ENCODE data around the gene CHRNE.

Gene CHRNE

GRCh38 chr17:4948166-4948930 lies 45.5 kb upstream of the CHRNE start, which contains the start of gene PFN1:
Gene PFN1, minus strand, starts transcription at chr17:4948530. Its CDS starts 136 bp downstream, at chr17:4948394.
- 0% methylated on average over 37 of the region's 59 CpGs for WGBS (ENCODE audit: insufficient coverage)
- peak; percentile 93 to 96 (median 95) for DNase-seq
- H3K9me3 ChIP-seq (ENCODE audit: control extremely low read depth in 1 of 5, control insufficient read depth in 4 of 5, insufficient read depth in 2 of 5, low read depth in 1 of 5, low read length in 4 of 5) = no peaks in the 10 kb centered on the region
- H3K4me3 ChIP-seq (ENCODE audit: control insufficient read depth in 1 of 7, extremely low read depth in 1 of 7, insufficient read depth in 4 of 7, low read depth in 2 of 7, low read length in 6 of 7) = peak within 1 kb of the TSS; percentile 72 to 98 (median 94)
- no peaks in the 10 kb centered on the region for H3K27me3 ChIP-seq (replicated peaks in 2 of 5; ENCODE audit: control insufficient read depth in 4 of 5, insufficient read depth in 5 of 5, low read length in 4 of 5)
- peak within 1 kb of the TSS; percentile 74 to 87 for H3K27ac ChIP-seq (ENCODE audit: insufficient read depth in 1 of 2, low read depth in 1 of 2, low read length in 2 of 2, poor library complexity in 1 of 2, severe bottlenecking in 2 of 2)
- peaks cover 27 to 65% (median 61%) of the 10 kb centered on the region in 4 experiments for H3K4me1 ChIP-seq (ENCODE audit: control extremely low read depth in 1 of 4, control insufficient read depth in 4 of 4, insufficient read depth in 4 of 4, low read length in 3 of 4)
- CTCF ChIA-PET = interaction anchor here (1.3 to 1.6 kb wide), 3 partner anchors 9 to 39 kb away, joined by 3 to 5 read pairs (median 4); partner anchors contain the start of genes RNF167 and SLC25A11
- POLR2A ChIA-PET = interaction anchor here (1.0 to 3.0 kb wide), 3 partner anchors 9 to 19 kb away, joined by 3 to 17 read pairs (median 4); partner anchors contain the start of genes RNF167 and SLC25A11
- peaks cover 0 to 31% (median 19%) of the 10 kb centered on the region in 4 experiments for H3K36me3 ChIP-seq (ENCODE audit: control insufficient read depth in 4 of 4, insufficient read depth in 4 of 4, low read length in 3 of 4)

GRCh38 chr17:4947411-4948165 lies 44.7 kb upstream of the CHRNE start:
- ChIA-PET POLR2A (interaction anchor here (1.0 to 3.0 kb wide), 3 partner anchors 8 to 48 kb away, joined by 3 to 17 read pairs (median 4); partner anchors contain the start of genes C17orf107, RNF167 and SLC25A11), CTCF (interaction anchor here (1.1 to 1.7 kb wide), 8 partner anchors 8 to 113 kb away, joined by 3 to 8 read pairs (median 4); no protein-coding TSS in a partner anchor)
- Histone ChIP-seq H3K27ac (ENCODE audit: insufficient read depth in 1 of 2, low read depth in 1 of 2, low read length in 2 of 2, poor library complexity in 1 of 2, severe bottlenecking in 2 of 2) (peak overlapping the region; percentile 70 to 87), H3K9me3 (ENCODE audit: control extremely low read depth in 1 of 5, control insufficient read depth in 4 of 5, insufficient read depth in 2 of 5, low read depth in 1 of 5, low read length in 4 of 5) (no peaks in the 10 kb centered on the region), H3K27me3 (replicated peaks in 2 of 5; ENCODE audit: control insufficient read depth in 4 of 5, insufficient read depth in 5 of 5, low read length in 4 of 5) (no peaks in the 10 kb centered on the region), H3K4me1 (ENCODE audit: control extremely low read depth in 1 of 4, control insufficient read depth in 4 of 4, insufficient read depth in 4 of 4, low read length in 3 of 4) (peaks cover 30 to 73% (median 68%) of the 10 kb centered on the region in 4 experiments), H3K36me3 (ENCODE audit: control insufficient read depth in 4 of 4, insufficient read depth in 4 of 4, low read length in 3 of 4) (peaks cover 0 to 39% (median 26%) of the 10 kb centered on the region in 4 experiments), H3K4me3 (ENCODE audit: control insufficient read depth in 1 of 7, extremely low read depth in 1 of 7, insufficient read depth in 4 of 7, low read depth in 2 of 7, low read length in 6 of 7) (peak overlapping the region; percentile 72 to 98 (median 94))
- under 1% methylated on average over 22 of the region's 56 CpGs for WGBS (ENCODE audit: insufficient coverage)
- peak in 2 of 3 donors; percentile 52 to 57 for DNase-seq

GRCh38 chr17:4947010-4947410 lies 44.1 kb upstream of the CHRNE start:
- H3K4me3 ChIP-seq (ENCODE audit: control insufficient read depth in 1 of 7, extremely low read depth in 1 of 7, insufficient read depth in 4 of 7, low read depth in 2 of 7, low read length in 6 of 7) = peak overlapping the region; percentile 8 to 98 (median 90)

GRCh38 chr17:4946312-4946976 lies 43.5 kb upstream of the CHRNE start:
- Histone ChIP-seq H3K4me3 (ENCODE audit: control insufficient read depth in 1 of 7, extremely low read depth in 1 of 7, insufficient read depth in 4 of 7, low read depth in 2 of 7, low read length in 6 of 7) (peak overlapping the region in 6 of 7 experiments; percentile 72 to 98 (median 93)), H3K9me3 (ENCODE audit: control extremely low read depth in 1 of 5, control insufficient read depth in 4 of 5, insufficient read depth in 2 of 5, low read depth in 1 of 5, low read length in 4 of 5) (no peaks in the 10 kb centered on the region), H3K36me3 (ENCODE audit: control insufficient read depth in 4 of 4, insufficient read depth in 4 of 4, low read length in 3 of 4) (peaks cover 0 to 46% (median 29%) of the 10 kb centered on the region in 4 experiments), H3K27ac (ENCODE audit: insufficient read depth in 1 of 2, low read depth in 1 of 2, low read length in 2 of 2, poor library complexity in 1 of 2, severe bottlenecking in 2 of 2) (peak overlapping the region; percentile 33 to 87), H3K4me1 (ENCODE audit: control extremely low read depth in 1 of 4, control insufficient read depth in 4 of 4, insufficient read depth in 4 of 4, low read length in 3 of 4) (peaks cover 30 to 80% (median 78%) of the 10 kb centered on the region in 4 experiments), H3K27me3 (replicated peaks in 2 of 5; ENCODE audit: control insufficient read depth in 4 of 5, insufficient read depth in 5 of 5, low read length in 4 of 5) (no peaks in the 10 kb centered on the region)
- no peak for DNase-seq
- ChIA-PET POLR2A (interaction anchor here (1.1 to 1.3 kb wide), 2 partner anchors 21 to 47 kb away, joined by 4 read pairs; partner anchors contain the start of genes C17orf107 and SPAG7), CTCF (interaction anchor here (1.1 to 1.7 kb wide), 8 partner anchors 9 to 114 kb away, joined by 3 to 8 read pairs (median 4); no protein-coding TSS in a partner anchor)
- WGBS (ENCODE audit: insufficient coverage) = 47% methylated on average over 10 of the region's 16 CpGs

More at GRCh38 chr17:4947010-4947410, 44.1 kb upstream of the CHRNE start:
- ChIA-PET POLR2A (interaction anchor here (1.1 to 1.3 kb wide), 2 partner anchors 21 to 48 kb away, joined by 4 read pairs; partner anchors contain the start of genes C17orf107 and SPAG7), CTCF (interaction anchor here (1.1 to 1.7 kb wide), 8 partner anchors 8 to 114 kb away, joined by 3 to 8 read pairs (median 4); no protein-coding TSS in a partner anchor)
- Histone ChIP-seq H3K4me1 (ENCODE audit: control extremely low read depth in 1 of 4, control insufficient read depth in 4 of 4, insufficient read depth in 4 of 4, low read length in 3 of 4) (peaks cover 30 to 78% (median 74%) of the 10 kb centered on the region in 4 experiments), H3K9me3 (ENCODE audit: control extremely low read depth in 1 of 5, control insufficient read depth in 4 of 5, insufficient read depth in 2 of 5, low read depth in 1 of 5, low read length in 4 of 5) (no peaks in the 10 kb centered on the region), H3K27ac (ENCODE audit: insufficient read depth in 1 of 2, low read depth in 1 of 2, low read length in 2 of 2, poor library complexity in 1 of 2, severe bottlenecking in 2 of 2) (peak overlapping the region; percentile 33 to 87), H3K36me3 (ENCODE audit: control insufficient read depth in 4 of 4, insufficient read depth in 4 of 4, low read length in 3 of 4) (peaks cover 0 to 45% (median 29%) of the 10 kb centered on the region in 4 experiments), H3K27me3 (replicated peaks in 2 of 5; ENCODE audit: control insufficient read depth in 4 of 5, insufficient read depth in 5 of 5, low read length in 4 of 5) (no peaks in the 10 kb centered on the region)
- DNase-seq = no peak
- WGBS (ENCODE audit: insufficient coverage) = 0% methylated on average over 5 of the region's 7 CpGs

- peak overlapping the region in 5 of 7 experiments; percentile 72 to 98 (median 90) for H3K4me3 ChIP-seq (ENCODE audit: control insufficient read depth in 1 of 7, extremely low read depth in 1 of 7, insufficient read depth in 4 of 7, low read depth in 2 of 7, low read length in 6 of 7)
- no peaks in the 10 kb centered on the region for H3K27me3 ChIP-seq (replicated peaks in 2 of 5; ENCODE audit: control insufficient read depth in 4 of 5, insufficient read depth in 5 of 5, low read length in 4 of 5)
- H3K4me1 ChIP-seq (ENCODE audit: control extremely low read depth in 1 of 4, control insufficient read depth in 4 of 4, insufficient read depth in 4 of 4, low read length in 3 of 4) = peaks cover 34 to 80% (median 79%) of the 10 kb centered on the region in 4 experiments
- no peaks in the 10 kb centered on the region for H3K9me3 ChIP-seq (ENCODE audit: control extremely low read depth in 1 of 5, control insufficient read depth in 4 of 5, insufficient read depth in 2 of 5, low read depth in 1 of 5, low read length in 4 of 5)
- DNase-seq = no peak
- no CpG with 5 or more reads among the region's 4 CpGs for WGBS (ENCODE audit: insufficient coverage)
- peaks cover 0 to 46% (median 29%) of the 10 kb centered on the region in 4 experiments for H3K36me3 ChIP-seq (ENCODE audit: control insufficient read depth in 4 of 4, insufficient read depth in 4 of 4, low read length in 3 of 4)
- peak overlapping the region; percentile 27 to 87 for H3K27ac ChIP-seq (ENCODE audit: insufficient read depth in 1 of 2, low read depth in 1 of 2, low read length in 2 of 2, poor library complexity in 1 of 2, severe bottlenecking in 2 of 2)
- POLR2A ChIA-PET = interaction anchor here (1.3 kb wide), 1 partner anchor 22 kb away, joined by 4 read pairs; the partner anchor contains the start of gene SPAG7
- CTCF ChIA-PET = interaction anchor here (1.2 to 1.7 kb wide), 3 partner anchors 9 to 21 kb away, joined by 4 to 8 read pairs (median 5); no protein-coding TSS in a partner anchor
Observed at GRCh38 chr17:4945944-4946280, 43.0 kb upstream of the CHRNE start.

Measured in common myeloid progenitor, CD34-positive (primary cell).